Fibroblast of peridontal ligament (primary cell): ENCODE data around the gene MED22.

Experiments used
- DNase-seq: peaks from one replicate; pipeline ENCODE4 v3.0.0-alpha.2; 2010; ENCODE audit errors: extremely low read depth

Gene MED22

GRCh38 chr9:133355881-133356357 is 8.0 kb upstream of the MED22 start:
- DNase-seq = no peak

GRCh38 chr9:133354766-133355165 is 6.8 kb upstream of the MED22 start:
- no peak for DNase-seq

GRCh38 chr9:133353548-133353947 is 5.6 kb upstream of the MED22 start:
- DNase-seq = no peak

- DNase-seq = no peak
Observed at GRCh38 chr9:133352635-133353340, 4.9 kb upstream of the MED22 start.

GRCh38 chr9:133351908-133352634 is 4.1 kb upstream of the MED22 start:
- peak; percentile 61 for DNase-seq

GRCh38 chr9:133351526-133351907 is 3.6 kb upstream of the MED22 start:
- peak; percentile 72 for DNase-seq

GRCh38 chr9:133349965-133350616 is 2.2 kb upstream of the MED22 start:
- DNase-seq = no peak

- no peak for DNase-seq
Observed at GRCh38 chr9:133348718-133349573, 1.0 kb upstream of the MED22 start.

GRCh38 chr9:133347515-133347984 is 381 bp downstream of the MED22 start:
- DNase-seq = no peak

- no peak for DNase-seq
Observed at GRCh38 chr9:133346021-133346785, 1.7 kb downstream of the MED22 start.

- DNase-seq = no peak
Observed at GRCh38 chr9:133345596-133345995, 2.3 kb downstream of the MED22 start.

- no peak for DNase-seq
Observed at GRCh38 chr9:133344979-133345378, 3.0 kb downstream of the MED22 start.

- DNase-seq = no peak
Observed at GRCh38 chr9:133344071-133344470, 3.9 kb downstream of the MED22 start.

- DNase-seq = no peak
Observed at GRCh38 chr9:133342570-133342969, 5.4 kb downstream of the MED22 start.

GRCh38 chr9:133342069-133342406 is 5.9 kb downstream of the MED22 start:
- DNase-seq = no peak

- no peak for DNase-seq
Observed at GRCh38 chr9:133341369-133342068, 6.4 kb downstream of the MED22 start.

GRCh38 chr9:133340916-133341315 is 7.0 kb downstream of the MED22 start:
- DNase-seq = no peak

- no peak for DNase-seq
Observed at GRCh38 chr9:133340256-133340655, 7.7 kb downstream of the MED22 start.

- no peak for DNase-seq
Observed at GRCh38 chr9:133339641-133340040, 8.3 kb downstream of the MED22 start.
